ENCODE data around the gene SLC9A7. TPM values are rescaled to one million over a fixed set of nuclear protein-coding genes. Genes with fewer than 3 reads are reported as not detected.

SLC9A7 gene
- polyA plus RNA-seq (2011; rRNA removed) = 21.1 and 22.3 TPM in 2 replicates
- polyA plus RNA-seq (2012; cell fraction: cytosol; rRNA removed) = 8.7 and 9.3 TPM in 2 replicates
- polyA plus RNA-seq (2012; cell fraction: nucleus; rRNA removed) = 10.7 and 11.1 TPM in 2 replicates
- polyA plus RNA-seq (2017; fragmentation: RNase III; extraction: RNeasy Plus Mini Kit Qiagen cat#74134 plus additional on column Dnase treatment) = 9.8 to 11.4 TPM (median 11.2 TPM) in 3 replicates
- 54.4 and 77.5 TPM in 2 replicates for polyA minus RNA-seq (2011; rRNA and poly(A)+ RNA removed)

DNA sequence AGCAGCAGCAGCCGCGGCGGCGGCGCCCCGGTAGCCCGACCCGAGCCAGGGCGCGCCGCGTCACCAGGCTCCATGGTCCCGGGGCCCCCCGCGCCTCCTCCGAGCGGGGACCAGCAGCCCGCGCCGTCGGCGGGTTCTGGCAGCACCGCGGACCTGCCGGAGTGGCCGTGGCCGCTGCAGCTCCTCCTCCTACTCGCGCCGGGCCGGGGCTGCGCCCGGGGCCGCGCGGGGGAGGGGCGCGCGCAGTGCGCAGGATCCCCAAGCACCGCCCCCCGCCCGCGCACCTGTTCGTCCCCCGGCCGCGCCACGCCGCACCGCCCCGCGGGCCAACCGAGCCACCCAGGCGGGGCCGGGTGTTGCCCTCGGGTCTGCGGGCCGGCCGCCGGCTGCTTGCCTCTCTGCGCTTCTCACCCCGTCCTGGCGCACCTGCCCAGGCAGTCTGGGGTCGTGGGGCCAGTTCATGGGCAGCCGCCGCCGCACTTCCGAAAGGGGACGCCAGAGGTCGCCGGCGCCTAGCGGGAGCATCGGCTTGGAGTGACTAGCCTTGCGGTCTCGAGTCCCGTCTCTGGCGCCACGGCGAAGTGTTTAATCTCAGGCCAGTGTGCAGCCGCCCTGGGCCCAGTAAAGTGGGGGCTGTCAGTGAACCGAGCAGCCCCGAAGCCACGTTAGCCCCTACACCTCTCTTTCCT, at the start of gene SLC9A7:
Gene SLC9A7 (minus strand): TSS at position 163 of the 689 bp plus-strand sequence. CDS start 89 bp downstream, at position 74.
- peak; percentile 55 to 84 for DNase-seq (ENCODE audit: low read depth in 1 of 2, low spot score in 1 of 2)
- Histone ChIP-seq H3K4me3 (peak within 1 kb of the TSS; percentile 89), H3K4me2 (peak within 1 kb of the TSS; percentile 93), H3K27ac (peak within 1 kb of the TSS; percentile 87 to 93), H3K9me3 (peaks cover 7% of the 10 kb centered on the region; the same call in 1 of the 3 replicates), H3K4me1 (peaks cover 23% of the 10 kb centered on the region)
- no peak for FAIRE-seq
- 0% methylated on average over 4 of the region's 85 CpGs for WGBS (ENCODE audit: missing lambda C conversion rate)
- CTCF ChIA-PET = interaction anchor here (0.6 to 7.1 kb wide), 30 partner anchors 8 to 340 kb away, joined by 3 to 183 read pairs (median 3); partner anchors contain the start of gene RP2
- POLR2A ChIA-PET = interaction anchor here (0.7 to 0.9 kb wide), 3 partner anchors 12 to 37 kb away, joined by 3 to 7 read pairs (median 6); no protein-coding TSS in a partner anchor
- ATAC-seq = peak; percentile 89 to 92
- no peak for TF ChIP-seq HEYL (CRISPR knock-in tag; IDR thresholded peaks at IDR 0.05)
- TF ChIP-seq, protein P1, sequence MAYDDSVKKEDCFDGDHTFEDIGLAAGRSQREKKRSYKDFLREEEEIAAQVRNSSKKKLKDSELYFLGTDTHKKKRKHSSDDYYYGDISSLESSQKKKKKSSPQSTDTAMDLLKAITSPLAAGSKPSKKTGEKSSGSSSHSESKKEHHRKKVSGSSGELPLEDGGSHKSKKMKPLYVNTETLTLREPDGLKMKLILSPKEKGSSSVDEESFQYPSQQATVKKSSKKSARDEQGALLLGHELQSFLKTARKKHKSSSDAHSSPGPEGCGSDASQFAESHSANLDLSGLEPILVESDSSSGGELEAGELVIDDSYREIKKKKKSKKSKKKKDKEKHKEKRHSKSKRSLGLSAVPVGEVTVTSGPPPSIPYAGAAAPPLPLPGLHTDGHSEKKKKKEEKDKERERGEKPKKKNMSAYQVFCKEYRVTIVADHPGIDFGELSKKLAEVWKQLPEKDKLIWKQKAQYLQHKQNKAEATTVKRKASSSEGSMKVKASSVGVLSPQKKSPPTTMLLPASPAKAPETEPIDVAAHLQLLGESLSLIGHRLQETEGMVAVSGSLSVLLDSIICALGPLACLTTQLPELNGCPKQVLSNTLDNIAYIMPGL (CRISPR knock-in tag; IDR thresholded peaks at IDR 0.05; ENCODE audit: borderline replicate concordance) = no peak
- TF ChIP-seq, protein P2, sequence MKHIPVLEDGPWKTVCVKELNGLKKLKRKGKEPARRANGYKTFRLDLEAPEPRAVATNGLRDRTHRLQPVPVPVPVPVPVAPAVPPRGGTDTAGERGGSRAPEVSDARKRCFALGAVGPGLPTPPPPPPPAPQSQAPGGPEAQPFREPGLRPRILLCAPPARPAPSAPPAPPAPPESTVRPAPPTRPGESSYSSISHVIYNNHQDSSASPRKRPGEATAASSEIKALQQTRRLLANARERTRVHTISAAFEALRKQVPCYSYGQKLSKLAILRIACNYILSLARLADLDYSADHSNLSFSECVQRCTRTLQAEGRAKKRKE (CRISPR knock-in tag; IDR thresholded peaks at IDR 0.05; ENCODE audit: low read depth) = no peak
- TF ChIP-seq, protein P3, sequence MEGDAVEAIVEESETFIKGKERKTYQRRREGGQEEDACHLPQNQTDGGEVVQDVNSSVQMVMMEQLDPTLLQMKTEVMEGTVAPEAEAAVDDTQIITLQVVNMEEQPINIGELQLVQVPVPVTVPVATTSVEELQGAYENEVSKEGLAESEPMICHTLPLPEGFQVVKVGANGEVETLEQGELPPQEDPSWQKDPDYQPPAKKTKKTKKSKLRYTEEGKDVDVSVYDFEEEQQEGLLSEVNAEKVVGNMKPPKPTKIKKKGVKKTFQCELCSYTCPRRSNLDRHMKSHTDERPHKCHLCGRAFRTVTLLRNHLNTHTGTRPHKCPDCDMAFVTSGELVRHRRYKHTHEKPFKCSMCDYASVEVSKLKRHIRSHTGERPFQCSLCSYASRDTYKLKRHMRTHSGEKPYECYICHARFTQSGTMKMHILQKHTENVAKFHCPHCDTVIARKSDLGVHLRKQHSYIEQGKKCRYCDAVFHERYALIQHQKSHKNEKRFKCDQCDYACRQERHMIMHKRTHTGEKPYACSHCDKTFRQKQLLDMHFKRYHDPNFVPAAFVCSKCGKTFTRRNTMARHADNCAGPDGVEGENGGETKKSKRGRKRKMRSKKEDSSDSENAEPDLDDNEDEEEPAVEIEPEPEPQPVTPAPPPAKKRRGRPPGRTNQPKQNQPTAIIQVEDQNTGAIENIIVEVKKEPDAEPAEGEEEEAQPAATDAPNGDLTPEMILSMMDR (IDR thresholded peaks at IDR 0.05) = peak; percentile 86
- TF ChIP-seq TFCP2L1 (CRISPR knock-in tag; IDR thresholded peaks at IDR 0.05) = no peak
- TF ChIP-seq RFX5 (IDR thresholded peaks at IDR 0.05) = no peak
- no peak for TF ChIP-seq EP300 (IDR thresholded peaks at IDR 0.05)
- peak; percentile 98 for TF ChIP-seq SMC3 (IDR thresholded peaks at IDR 0.05)
- TF ChIP-seq RNF2 (IDR thresholded peaks at IDR 0.05; ENCODE audit: borderline replicate concordance, low read depth) = no peak
- TF ChIP-seq PHF8 (IDR thresholded peaks at IDR 0.05; ENCODE audit: borderline replicate concordance, low read depth) = 0 out of 2 replicates have a peak, but pooled peaks have one; percentile 16
- no peak for TF ChIP-seq NFE2L2 (conservative IDR thresholded peaks at IDR 0.05; ENCODE audit: low read length)
- TF ChIP-seq HOXA7 (CRISPR knock-in tag; IDR thresholded peaks at IDR 0.05) = no peak
- TF ChIP-seq, protein P4, sequence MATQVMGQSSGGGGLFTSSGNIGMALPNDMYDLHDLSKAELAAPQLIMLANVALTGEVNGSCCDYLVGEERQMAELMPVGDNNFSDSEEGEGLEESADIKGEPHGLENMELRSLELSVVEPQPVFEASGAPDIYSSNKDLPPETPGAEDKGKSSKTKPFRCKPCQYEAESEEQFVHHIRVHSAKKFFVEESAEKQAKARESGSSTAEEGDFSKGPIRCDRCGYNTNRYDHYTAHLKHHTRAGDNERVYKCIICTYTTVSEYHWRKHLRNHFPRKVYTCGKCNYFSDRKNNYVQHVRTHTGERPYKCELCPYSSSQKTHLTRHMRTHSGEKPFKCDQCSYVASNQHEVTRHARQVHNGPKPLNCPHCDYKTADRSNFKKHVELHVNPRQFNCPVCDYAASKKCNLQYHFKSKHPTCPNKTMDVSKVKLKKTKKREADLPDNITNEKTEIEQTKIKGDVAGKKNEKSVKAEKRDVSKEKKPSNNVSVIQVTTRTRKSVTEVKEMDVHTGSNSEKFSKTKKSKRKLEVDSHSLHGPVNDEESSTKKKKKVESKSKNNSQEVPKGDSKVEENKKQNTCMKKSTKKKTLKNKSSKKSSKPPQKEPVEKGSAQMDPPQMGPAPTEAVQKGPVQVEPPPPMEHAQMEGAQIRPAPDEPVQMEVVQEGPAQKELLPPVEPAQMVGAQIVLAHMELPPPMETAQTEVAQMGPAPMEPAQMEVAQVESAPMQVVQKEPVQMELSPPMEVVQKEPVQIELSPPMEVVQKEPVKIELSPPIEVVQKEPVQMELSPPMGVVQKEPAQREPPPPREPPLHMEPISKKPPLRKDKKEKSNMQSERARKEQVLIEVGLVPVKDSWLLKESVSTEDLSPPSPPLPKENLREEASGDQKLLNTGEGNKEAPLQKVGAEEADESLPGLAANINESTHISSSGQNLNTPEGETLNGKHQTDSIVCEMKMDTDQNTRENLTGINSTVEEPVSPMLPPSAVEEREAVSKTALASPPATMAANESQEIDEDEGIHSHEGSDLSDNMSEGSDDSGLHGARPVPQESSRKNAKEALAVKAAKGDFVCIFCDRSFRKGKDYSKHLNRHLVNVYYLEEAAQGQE (IDR thresholded peaks at IDR 0.05) = no peak
- no peak for TF ChIP-seq HOXB13 (CRISPR knock-in tag; IDR thresholded peaks at IDR 0.05; ENCODE audit: low read depth)
- TF ChIP-seq CHD4 (IDR thresholded peaks at IDR 0.05; ENCODE audit: borderline replicate concordance) = no peak
- TF ChIP-seq, protein P5, sequence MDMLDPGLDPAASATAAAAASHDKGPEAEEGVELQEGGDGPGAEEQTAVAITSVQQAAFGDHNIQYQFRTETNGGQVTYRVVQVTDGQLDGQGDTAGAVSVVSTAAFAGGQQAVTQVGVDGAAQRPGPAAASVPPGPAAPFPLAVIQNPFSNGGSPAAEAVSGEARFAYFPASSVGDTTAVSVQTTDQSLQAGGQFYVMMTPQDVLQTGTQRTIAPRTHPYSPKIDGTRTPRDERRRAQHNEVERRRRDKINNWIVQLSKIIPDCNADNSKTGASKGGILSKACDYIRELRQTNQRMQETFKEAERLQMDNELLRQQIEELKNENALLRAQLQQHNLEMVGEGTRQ (IDR thresholded peaks at IDR 0.05) = no peak
- no peak for TF ChIP-seq NPAS2 (CRISPR knock-in tag; IDR thresholded peaks at IDR 0.05; ENCODE audit: borderline replicate concordance)
- TF ChIP-seq MAZ (IDR thresholded peaks at IDR 0.05; ENCODE audit: borderline replicate concordance, low read depth, low read length) = no peak
- no peak for TF ChIP-seq EHMT2 (IDR thresholded peaks at IDR 0.05; ENCODE audit: low read depth)
- TF ChIP-seq FOXS1 (CRISPR knock-in tag; IDR thresholded peaks at IDR 0.05) = no peak
- TF ChIP-seq ZNF302 (CRISPR knock-in tag; IDR thresholded peaks at IDR 0.05) = no peak
- TF ChIP-seq, protein P6, sequence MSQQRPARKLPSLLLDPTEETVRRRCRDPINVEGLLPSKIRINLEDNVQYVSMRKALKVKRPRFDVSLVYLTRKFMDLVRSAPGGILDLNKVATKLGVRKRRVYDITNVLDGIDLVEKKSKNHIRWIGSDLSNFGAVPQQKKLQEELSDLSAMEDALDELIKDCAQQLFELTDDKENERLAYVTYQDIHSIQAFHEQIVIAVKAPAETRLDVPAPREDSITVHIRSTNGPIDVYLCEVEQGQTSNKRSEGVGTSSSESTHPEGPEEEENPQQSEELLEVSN (IDR thresholded peaks at IDR 0.05; ENCODE audit: borderline replicate concordance, low read depth) = no peak
- TF ChIP-seq EHF (CRISPR knock-in tag; IDR thresholded peaks at IDR 0.05) = no peak
- TF ChIP-seq, protein P7, sequence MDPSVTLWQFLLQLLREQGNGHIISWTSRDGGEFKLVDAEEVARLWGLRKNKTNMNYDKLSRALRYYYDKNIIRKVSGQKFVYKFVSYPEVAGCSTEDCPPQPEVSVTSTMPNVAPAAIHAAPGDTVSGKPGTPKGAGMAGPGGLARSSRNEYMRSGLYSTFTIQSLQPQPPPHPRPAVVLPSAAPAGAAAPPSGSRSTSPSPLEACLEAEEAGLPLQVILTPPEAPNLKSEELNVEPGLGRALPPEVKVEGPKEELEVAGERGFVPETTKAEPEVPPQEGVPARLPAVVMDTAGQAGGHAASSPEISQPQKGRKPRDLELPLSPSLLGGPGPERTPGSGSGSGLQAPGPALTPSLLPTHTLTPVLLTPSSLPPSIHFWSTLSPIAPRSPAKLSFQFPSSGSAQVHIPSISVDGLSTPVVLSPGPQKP (IDR thresholded peaks at IDR 0.05; ENCODE audit: low read depth, low read length) = no peak
- no peak for TF ChIP-seq MAFK (IDR thresholded peaks at IDR 0.05; ENCODE audit: partially characterized antibody)
- TF ChIP-seq CBX2 (IDR thresholded peaks at IDR 0.05; ENCODE audit: borderline replicate concordance, low read depth) = no peak
- TF ChIP-seq HOXB5 (CRISPR knock-in tag; IDR thresholded peaks at IDR 0.05) = no peak
